HG02970 (cell line): ENCODE results near the gene TRPM6.

Experiments used
- ATAC-seq: cut with Tn5 transposase; IDR thresholded peaks from one replicate; pipeline ENCODE4 v1.9.1; 2021; ENCODE audit warnings: mild to moderate bottlenecking, moderate library complexity, moderate number of reproducible peaks; ENCODE audit not compliant: unreplicated experiment, low FRiP score

Gene TRPM6

DNA sequence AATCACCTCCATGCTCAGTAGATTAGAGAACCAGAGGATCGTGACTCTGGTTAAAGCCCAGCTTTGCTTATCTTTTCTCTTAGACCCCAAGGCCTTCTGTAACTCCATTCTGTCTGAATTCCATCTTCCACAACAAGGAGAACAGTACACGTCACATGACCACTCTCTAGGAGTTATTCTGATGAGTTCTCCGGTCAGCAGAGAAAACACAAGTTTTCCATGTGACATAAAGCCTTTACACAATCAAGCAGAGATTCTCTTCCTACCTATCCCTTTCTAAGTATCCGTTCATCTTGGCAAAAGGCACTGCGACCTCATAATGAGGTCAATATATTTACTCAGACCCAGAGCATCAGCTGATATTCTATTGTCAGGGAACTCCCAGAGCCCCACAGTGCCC, 112.3 kb downstream of the TRPM6 start:
- no peak for ATAC-seq

- ATAC-seq = no peak
Measured at GRCh38 chr9:74773886-74774479, 113.7 kb downstream of the TRPM6 start.

DNA sequence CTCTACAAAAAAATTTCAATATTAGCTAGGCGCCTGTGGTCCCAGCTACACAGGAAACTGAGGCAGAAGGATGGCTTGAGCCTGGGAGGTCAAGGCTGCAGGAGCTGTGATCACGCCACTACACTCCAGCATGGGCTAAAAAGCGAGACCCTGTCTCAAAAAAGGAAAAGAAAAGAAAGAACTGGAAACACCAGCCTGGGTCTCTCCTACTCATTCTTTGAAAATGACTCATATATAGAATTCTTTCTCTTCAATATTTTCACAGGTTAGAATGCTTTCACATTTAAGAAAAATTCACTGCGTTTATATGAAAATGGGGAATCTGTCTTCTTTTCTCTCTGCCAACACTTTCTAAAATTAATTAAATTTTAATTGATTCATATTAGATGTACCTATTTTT, 115.6 kb downstream of the TRPM6 start:
- ATAC-seq = no peak

DNA sequence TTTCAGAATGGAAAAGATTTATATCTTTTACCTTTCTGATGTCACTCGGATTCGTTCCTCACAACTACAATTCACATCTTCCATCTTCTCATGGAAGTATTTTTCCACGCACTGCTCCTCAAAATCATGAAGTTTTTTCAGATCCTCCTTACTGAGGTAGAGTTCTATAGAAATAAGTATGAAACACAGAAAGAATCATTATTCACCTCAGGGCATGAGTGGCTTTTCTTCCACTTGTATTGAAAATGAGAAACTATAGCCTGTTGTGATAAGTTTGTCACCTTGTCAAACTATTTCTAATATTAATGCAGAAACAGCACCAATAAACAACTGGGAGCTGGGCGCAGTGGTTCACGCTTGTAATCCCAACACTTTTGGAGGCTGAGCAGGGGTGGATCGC, 116.0 kb downstream of the TRPM6 start:
- ATAC-seq = no peak

- no peak for ATAC-seq
Measured at GRCh38 chr9:74771262-74771585, 116.5 kb downstream of the TRPM6 start.

DNA sequence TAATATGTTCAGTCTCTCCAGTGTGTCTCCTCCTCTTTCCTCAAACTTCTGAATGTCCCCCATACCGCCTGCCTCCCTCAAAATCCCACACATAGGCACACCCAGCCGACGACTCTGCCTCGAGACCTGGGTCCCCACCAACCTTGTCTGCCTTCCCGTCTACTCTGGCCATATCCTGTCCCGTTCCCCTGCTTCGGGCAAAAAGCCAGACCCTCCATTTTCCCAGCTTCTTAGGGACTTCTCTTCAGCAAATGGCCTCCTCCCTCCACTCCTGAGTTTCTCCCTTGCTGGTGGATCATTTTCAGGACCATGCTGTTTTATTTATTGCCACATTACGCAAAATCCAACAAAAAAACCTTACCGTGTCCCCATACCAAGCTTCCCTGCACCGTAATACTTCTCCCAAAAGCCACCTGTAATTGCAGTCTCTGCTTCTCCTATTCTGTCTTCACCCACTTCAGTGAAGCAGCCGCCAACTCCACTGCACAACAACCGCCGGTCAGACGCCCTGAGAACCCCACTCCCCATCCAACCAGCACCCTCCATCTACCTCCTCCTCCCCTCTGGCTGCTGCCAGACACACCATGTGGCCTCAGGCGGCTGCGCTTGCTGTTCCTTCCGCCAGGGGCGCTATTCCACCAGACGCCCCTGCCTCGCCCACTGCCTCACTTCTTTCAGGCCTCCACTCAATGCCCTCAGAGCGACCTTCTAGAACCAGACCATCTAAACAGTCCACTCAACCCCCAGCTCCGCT, 117.0 kb downstream of the TRPM6 start:
- peak; percentile 81 for ATAC-seq

GRCh38 chr9:74765481-74765971, 122.2 kb downstream of the TRPM6 start:
- ATAC-seq = no peak

DNA sequence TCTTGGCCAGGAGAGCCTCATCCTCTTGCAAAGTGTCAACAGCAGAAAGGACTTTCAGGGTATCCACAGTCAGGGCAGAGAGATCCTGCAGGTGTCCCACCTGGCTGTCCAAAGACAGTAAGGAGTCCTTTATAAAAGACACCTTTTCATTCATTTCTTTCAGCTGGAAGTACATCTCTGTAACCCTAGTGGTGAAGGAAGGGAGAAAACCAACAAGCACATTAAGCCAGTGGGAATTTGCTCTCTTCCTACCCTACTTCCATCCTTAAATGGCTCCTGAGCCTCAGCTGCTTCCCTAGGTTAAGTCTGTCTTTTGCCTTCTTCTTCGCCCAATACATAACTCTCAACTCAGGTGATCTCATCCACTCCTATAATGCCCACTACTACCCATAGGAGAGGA, 124.8 kb downstream of the TRPM6 start:
- ATAC-seq = no peak

- ATAC-seq = no peak
Measured at GRCh38 chr9:74760031-74760700, 127.6 kb downstream of the TRPM6 start.

GRCh38 chr9:74755999-74756398, 131.7 kb downstream of the TRPM6 start:
- no peak for ATAC-seq

DNA sequence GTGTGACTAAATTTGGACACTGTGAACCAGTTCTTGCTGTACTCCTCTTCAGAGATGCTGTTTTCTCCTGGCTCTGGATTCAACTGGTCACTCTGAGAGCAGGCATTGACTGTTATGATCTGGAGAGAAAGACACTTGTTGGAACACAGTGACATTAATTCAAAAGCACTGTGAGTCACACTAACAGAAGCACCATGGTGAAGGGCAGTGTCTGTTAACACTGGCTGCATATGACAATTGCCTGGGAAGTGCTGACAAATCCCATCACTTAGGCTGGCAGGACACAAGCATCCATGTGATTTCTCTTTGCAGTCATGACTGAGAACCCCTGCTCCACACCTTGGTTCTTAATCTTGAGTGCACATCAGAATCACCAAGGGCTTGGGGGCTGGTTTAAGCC, 132.4 kb downstream of the TRPM6 start:
- no peak for ATAC-seq

DNA sequence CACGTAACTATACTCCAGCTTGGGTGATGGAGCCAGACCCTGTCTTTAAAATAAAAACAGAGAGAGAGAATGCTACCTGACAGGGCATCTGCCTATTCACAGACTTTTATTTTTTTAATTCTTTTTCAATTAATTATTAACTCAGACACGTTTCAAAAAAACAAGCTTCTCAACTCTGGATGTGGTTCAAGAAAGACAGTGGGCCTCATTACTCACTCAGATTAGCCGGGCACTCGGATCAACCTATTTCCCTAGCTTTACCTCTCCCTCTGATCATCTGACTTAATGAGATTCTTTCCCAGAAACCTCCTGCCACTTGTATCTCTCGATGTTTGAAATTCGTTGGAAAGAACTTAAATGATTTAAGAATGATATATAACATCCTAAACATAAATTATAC, 134.1 kb downstream of the TRPM6 start:
- ATAC-seq = no peak

- ATAC-seq = no peak
Measured at GRCh38 chr9:74748966-74749365, 138.8 kb downstream of the TRPM6 start.

DNA sequence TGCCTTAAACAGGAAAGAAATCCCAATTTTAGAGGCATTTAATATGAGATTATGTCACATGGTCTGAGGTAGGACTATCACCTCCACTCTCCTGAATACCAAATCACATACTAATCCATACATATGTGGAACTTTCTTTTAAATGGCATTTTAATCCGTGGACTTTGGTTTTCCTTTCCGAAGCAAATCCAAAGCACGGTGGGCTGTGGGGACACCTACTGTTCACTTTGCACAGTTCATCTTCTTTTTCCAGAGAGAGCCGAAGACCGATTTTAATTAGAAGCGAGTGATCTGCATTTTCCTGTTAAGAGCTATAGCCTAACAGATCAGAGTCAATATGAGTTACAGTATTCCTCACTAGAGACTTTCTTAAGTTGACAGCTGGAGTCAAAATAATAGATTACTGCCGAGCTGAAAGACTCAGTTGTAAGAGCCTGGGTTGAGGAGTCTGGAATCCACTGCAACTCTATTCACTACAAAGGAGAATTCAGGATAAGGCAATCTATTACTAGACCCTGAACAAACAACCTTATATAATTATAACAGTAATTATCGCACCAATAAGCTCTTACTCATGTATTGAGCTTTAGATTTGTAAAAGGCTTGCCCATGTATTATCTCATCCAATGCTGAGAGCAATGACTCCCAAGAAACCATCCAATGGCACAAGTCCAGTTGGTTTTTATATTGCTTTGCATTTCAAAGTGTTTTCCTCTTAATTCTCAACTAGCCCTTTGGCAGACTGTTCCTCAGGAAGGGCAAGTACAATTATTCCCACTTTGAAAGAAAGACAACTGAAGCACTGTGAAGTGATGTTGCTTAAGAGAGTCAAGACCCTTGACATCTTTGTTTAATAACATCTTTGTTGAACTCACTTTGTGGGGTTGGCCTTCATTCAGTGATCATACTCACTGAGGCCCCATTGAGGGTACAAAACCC, 144.7 kb downstream of the TRPM6 start:
- no peak for ATAC-seq

- no peak for ATAC-seq
Measured at GRCh38 chr9:74742191-74742790, 145.4 kb downstream of the TRPM6 start.

DNA sequence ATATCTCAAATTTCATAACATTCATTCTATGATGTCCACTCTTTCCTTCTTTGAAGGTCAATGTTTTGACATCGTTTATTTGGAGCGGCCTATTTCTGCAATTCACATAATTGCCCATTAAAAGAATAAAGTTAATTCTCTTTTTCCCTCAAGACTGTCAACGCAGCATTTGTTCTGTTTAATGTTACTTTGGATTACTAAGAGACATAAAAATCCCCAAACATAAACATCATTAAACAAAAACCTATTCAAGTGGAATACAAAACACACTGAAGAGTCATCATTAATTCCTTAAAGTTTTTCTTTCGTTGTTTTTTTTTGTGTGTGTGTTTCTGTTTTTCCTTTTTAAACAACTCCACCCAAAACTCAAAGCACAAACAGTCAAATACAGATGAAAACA, 151.1 kb downstream of the TRPM6 start:
- ATAC-seq = no peak

GRCh38 chr9:74735761-74736160, 152.0 kb downstream of the TRPM6 start:
- no peak for ATAC-seq

- ATAC-seq = no peak
Measured at GRCh38 chr9:74729136-74729695, 158.5 kb downstream of the TRPM6 start.

DNA sequence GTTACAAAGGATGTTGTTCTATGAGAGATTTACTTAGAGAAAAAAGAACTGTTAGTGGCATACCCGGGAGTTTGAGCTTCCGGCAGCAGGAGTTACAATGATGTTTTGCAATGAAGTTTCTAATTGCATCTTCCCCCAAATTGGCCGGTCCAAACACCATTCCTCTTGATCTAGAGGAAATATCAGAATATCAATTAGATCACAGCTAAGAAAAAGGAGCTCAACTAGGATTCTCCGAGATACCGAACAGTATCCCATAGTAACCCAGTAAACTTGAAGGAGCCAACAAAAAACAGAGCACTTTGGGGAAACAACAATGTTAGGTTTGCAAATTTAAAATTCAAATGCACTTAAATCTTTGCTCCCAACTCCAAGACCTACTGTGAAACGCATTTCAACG, 159.5 kb downstream of the TRPM6 start:
- no peak for ATAC-seq

GRCh38 chr9:74726581-74726980, 161.1 kb downstream of the TRPM6 start:
- ATAC-seq = no peak
